Common myeloid progenitor, CD34-positive (primary cell): ENCODE results near the gene SGMS1.

Experiments used
- CTCF ChIA-PET: fragments of 350-600 bp; sonication (Branson Sonifier 250); formaldehyde crosslinking; loops from one replicate; lab custom pipeline; 2021; ENCODE audit warnings: antibody characterized with exemption; lab: Charles Lee
- POLR2A ChIA-PET: fragments of 350-600 bp; sonication (Branson Sonifier 250); formaldehyde crosslinking; loops from one replicate; lab custom pipeline; 2021; ENCODE audit warnings: antibody characterized with exemption; lab: Charles Lee
- DNase-seq, 3 donors: peaks; one replicate each; pipeline versions ENCODE4 v3.0.0 to v3.0.0-alpha.2; 2013
- H3K27ac ChIP-seq, 2 experiments: 1 replicate in 1 of 2; 2 replicates in 1 of 2; pipeline ENCODE4 v1.7.0; 2013; ENCODE audit warnings: inconsistent platforms in 2 of 2, low read length in 2 of 2, mild to moderate bottlenecking in 2 of 2, low read depth in 1 of 2, moderate library complexity in 1 of 2; ENCODE audit not compliant: severe bottlenecking in 2 of 2, insufficient read depth in 1 of 2, poor library complexity in 1 of 2
- H3K27me3 ChIP-seq, 5 experiments: replicated peaks in 2 of 5; 1 replicate in 3 of 5; 2 replicates in 2 of 5; pipeline versions ENCODE4 v1.6.1 to v1.7.0; 2013; ENCODE audit warnings: low read length in 4 of 5, mild to moderate bottlenecking in 2 of 5, moderate library complexity in 2 of 5, inconsistent platforms in 1 of 5; ENCODE audit not compliant: insufficient read depth in 5 of 5, control insufficient read depth in 4 of 5
- H3K36me3 ChIP-seq, 4 experiments: 1 replicate in 2 of 4; 2 replicates in 2 of 4; pipeline versions ENCODE4 v1.6.1 to v1.7.0; 2013; ENCODE audit warnings: low read length in 3 of 4, control low read depth in 1 of 4, mild to moderate bottlenecking in 1 of 4; ENCODE audit not compliant: control insufficient read depth in 4 of 4, insufficient read depth in 4 of 4
- H3K4me1 ChIP-seq, 4 experiments: 1 replicate in 3 of 4; 2 replicates in 1 of 4; pipeline versions ENCODE4 v1.6.1 to v1.7.1; 2013; ENCODE audit warnings: low read length in 3 of 4, mild to moderate bottlenecking in 3 of 4, control low read depth in 1 of 4, inconsistent platforms in 1 of 4, moderate library complexity in 1 of 4; ENCODE audit not compliant: control insufficient read depth in 4 of 4, insufficient read depth in 4 of 4; ENCODE audit errors: control extremely low read depth in 1 of 4
- H3K4me3 ChIP-seq, 7 experiments: 1 replicate in 4 of 7; 2 replicates in 3 of 7; pipeline versions ENCODE4 v1.5.1 to v1.7.0; 2013; ENCODE audit warnings: mild to moderate bottlenecking in 7 of 7, low read length in 6 of 7, moderate library complexity in 6 of 7, inconsistent platforms in 2 of 7, low read depth in 2 of 7, control low read depth in 1 of 7; ENCODE audit not compliant: insufficient read depth in 4 of 7, control insufficient read depth in 1 of 7; ENCODE audit errors: extremely low read depth in 1 of 7
- H3K9me3 ChIP-seq, 5 experiments: 1 replicate in 4 of 5; 2 replicates in 1 of 5; pipeline versions ENCODE4 v1.6.1 to v1.7.1; 2013; ENCODE audit warnings: low read length in 4 of 5, mild to moderate bottlenecking in 2 of 5, inconsistent platforms in 1 of 5, low read depth in 1 of 5, moderate library complexity in 1 of 5; ENCODE audit not compliant: control insufficient read depth in 4 of 5, insufficient read depth in 2 of 5; ENCODE audit errors: control extremely low read depth in 1 of 5
- WGBS: methylation state at CpG from one replicate; pipeline ENCODE4 v1.1.5; 2013; ENCODE audit not compliant: insufficient coverage; 5-methylcytosine and 5-hydroxymethylcytosine counted together

The SGMS1 gene

DNA sequence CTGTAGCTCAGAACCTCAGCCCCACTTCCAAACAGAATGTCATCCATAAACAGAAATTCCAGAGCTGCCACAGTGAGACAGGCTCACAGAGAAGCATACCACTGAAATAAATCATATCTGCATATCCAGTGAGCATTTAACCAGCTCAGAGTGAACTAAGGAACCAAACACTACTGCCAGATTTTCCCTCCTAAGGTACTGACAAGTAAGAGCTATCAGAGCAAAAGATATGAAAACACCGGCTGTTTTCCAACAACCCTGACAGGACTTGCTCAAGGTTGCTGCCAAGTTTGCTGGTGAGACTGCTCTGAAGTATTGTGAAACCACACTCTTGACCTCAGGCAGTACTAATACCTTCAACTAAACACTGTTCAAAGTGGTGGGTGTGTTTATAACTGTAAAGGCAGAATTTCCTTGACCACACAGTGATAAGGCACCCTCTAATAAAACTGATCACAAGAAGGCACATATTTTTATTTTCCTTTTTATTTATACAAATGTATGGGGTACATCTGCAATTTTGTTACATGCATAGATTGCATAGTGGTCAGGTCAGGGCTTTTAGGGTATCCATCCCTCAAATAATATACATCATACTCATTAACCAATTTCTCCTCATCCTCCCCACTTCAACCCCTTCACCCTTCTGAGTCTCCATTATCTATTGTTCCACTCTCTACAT is 18.3 kb downstream of the SGMS1 start:
- no peaks in the 10 kb centered on the region for H3K9me3 ChIP-seq
- peaks cover 11 to 35% (median 22%) of the 10 kb centered on the region in 4 experiments for H3K4me1 ChIP-seq
- no peak overlapping the region for H3K4me3 ChIP-seq
- no CpG with 5 or more reads among the region's 1 CpG for WGBS
- peak in 1 of 3 donors; percentile 38 for DNase-seq
- H3K36me3 ChIP-seq = peaks cover 0 to 2% (median 0%) of the 10 kb centered on the region in 4 experiments
- no peak overlapping the region for H3K27ac ChIP-seq
- ChIA-PET POLR2A (interaction anchor here (1.2 kb wide), 1 partner anchor 19 kb away, joined by 3 read pairs; no protein-coding TSS in a partner anchor), CTCF (interaction anchor here (1.2 to 3.9 kb wide), 4 partner anchors 8 to 44 kb away, joined by 4 to 20 read pairs (median 12); partner anchors contain the start of gene SGMS1)
- H3K27me3 ChIP-seq = no peaks in the 10 kb centered on the region

DNA sequence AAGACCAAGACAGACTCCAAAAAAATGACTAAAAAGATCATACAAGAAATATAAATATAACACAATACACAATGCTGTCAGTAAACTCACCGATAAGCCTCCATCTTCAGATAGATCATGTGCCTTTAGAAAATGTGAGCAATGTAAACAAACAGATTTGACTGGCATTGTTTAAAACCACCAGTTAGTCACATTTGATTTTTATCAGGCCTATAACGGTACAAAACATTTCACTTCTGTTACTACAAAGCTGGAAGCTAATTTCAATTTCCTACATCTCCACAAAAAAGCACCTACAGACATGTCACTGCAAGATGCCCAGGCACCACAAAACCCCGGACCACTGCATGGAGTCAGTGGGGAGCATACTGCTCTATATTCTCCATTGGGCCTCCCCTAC is 18.9 kb downstream of the SGMS1 start:
- CTCF ChIA-PET = interaction anchor here (1.2 to 3.9 kb wide), 4 partner anchors 9 to 43 kb away, joined by 4 to 20 read pairs (median 12); partner anchors contain the start of gene SGMS1
- Histone ChIP-seq H3K9me3 (no peaks in the 10 kb centered on the region), H3K27ac (no peak overlapping the region), H3K4me3 (no peak overlapping the region), H3K27me3 (no peaks in the 10 kb centered on the region), H3K4me1 (peaks cover 11 to 35% (median 22%) of the 10 kb centered on the region in 4 experiments), H3K36me3 (no peaks in the 10 kb centered on the region)
- 50% methylated on average over 2 of the region's 3 CpGs for WGBS
- DNase-seq = peak in 1 of 3 donors; percentile 41
- POLR2A ChIA-PET = interaction anchor here (1.2 kb wide), 1 partner anchor 20 kb away, joined by 3 read pairs; no protein-coding TSS in a partner anchor

DNA sequence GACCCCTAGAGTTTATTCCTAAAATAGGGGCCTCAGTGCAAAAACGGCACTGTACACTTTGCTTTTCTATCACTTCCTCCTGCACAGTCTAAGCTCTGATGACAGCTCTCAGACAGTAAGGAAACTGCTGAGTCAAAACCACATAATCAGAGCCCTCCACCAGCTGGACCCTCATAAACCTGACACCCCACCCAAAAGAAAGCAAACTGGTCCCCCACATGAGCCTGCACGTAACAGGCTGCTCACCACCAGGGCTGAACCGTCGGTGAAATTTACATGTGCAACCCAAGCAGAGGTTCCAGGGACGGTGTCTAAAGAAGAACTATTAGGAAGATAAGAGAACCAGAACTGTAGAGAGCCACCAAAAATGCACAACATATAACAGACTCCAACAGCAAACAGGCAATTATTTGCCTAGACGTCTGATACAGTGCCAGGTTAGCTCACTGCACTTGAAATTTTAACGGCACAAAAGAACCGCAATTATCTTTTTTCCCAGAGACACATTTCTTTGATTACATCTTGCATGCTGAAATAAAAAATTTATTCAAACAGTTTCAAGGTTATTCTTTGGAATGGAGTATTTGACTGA is 19.6 kb downstream of the SGMS1 start:
- Histone ChIP-seq H3K4me1 (peaks cover 11 to 35% (median 22%) of the 10 kb centered on the region in 4 experiments), H3K36me3 (no peaks in the 10 kb centered on the region), H3K27ac (no peak overlapping the region), H3K27me3 (no peaks in the 10 kb centered on the region), H3K9me3 (no peaks in the 10 kb centered on the region), H3K4me3 (peak overlapping the region in 5 of 7 experiments; percentile 4 to 58 (median 30))
- 0% methylated on average over 2 of the region's 8 CpGs for WGBS
- CTCF ChIA-PET = interaction anchor here (1.0 to 3.9 kb wide), 4 partner anchors 9 to 26 kb away, joined by 3 to 20 read pairs (median 12); partner anchors contain the start of gene SGMS1
- peak; percentile 38 to 85 (median 74) for DNase-seq
- POLR2A ChIA-PET = interaction anchor here (1.0 to 1.2 kb wide), 2 partner anchors 20 to 21 kb away, joined by 3 to 4 read pairs; no protein-coding TSS in a partner anchor

DNA sequence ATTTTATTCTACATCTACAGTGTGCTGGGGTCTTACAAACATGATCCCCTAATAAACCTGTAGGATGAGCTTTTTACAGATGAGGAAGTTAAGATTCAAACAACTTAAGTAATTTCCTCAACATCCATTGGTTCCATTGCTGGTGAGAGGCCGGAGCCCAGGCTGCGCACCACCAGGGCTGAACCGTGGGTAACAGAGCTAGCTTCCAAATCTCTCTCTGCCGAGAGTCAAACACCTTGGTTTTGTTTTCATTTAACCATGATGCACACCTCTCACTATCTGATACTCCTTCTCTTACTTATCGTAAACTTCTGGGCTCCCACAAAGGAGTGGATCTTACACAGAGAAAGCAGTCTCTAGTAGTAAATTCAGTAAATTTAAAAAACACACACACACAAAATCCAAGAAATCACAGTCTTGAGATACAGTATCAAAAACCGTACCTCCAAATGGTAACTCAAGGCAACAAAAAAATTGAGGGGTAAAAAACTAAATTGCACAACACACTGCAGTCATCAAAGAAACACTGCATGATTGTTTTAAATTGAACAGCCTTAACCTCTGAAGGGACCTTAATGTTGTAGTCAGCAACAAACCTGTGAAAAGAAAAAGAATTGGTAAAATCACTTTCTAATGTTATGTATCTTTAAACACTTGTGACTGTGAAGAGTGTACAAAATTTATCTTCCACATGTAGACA is 20.5 kb downstream of the SGMS1 start:
- WGBS = 95% methylated on average over 6 of the region's 6 CpGs

DNA sequence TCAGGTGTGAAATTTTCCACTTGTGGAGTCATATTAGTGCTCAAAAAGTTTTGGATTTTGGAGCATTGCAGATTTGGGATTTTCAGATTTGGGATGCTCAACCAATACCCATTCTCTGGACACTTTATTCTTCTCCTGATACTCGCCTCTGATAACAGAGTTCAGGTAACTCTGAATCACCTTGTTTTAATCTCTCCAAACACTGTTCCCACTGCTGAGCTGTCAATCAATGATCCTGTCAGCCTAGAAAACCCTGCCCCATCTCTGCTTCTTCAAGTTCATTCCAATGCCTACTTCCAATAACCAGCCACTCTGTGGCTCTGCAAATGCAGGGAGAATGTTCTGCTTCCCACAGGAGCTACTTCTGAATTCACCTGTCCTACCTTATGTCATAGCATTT is 21.8 kb downstream of the SGMS1 start:
- H3K27ac ChIP-seq = no peak overlapping the region
- peaks cover 11 to 31% (median 20%) of the 10 kb centered on the region in 4 experiments for H3K4me1 ChIP-seq
- 100% methylated on average over 1 of the region's 1 CpG for WGBS
- H3K27me3 ChIP-seq = no peaks in the 10 kb centered on the region
- CTCF ChIA-PET = interaction anchor here (2.4 to 3.6 kb wide), 2 partner anchors 20 to 24 kb away, joined by 8 to 20 read pairs; partner anchors contain the start of gene SGMS1
- no peak overlapping the region for H3K4me3 ChIP-seq
- no peaks in the 10 kb centered on the region for H3K9me3 ChIP-seq
- H3K36me3 ChIP-seq = no peaks in the 10 kb centered on the region
- POLR2A ChIA-PET = no interaction called here
- no peak for DNase-seq

More for the DNA sequence above, 20.5 kb downstream of the SGMS1 start:
- no peak for DNase-seq
- Histone ChIP-seq H3K36me3 (no peaks in the 10 kb centered on the region), H3K4me1 (peaks cover 11 to 35% (median 22%) of the 10 kb centered on the region in 4 experiments), H3K27ac (no peak overlapping the region), H3K9me3 (no peaks in the 10 kb centered on the region), H3K4me3 (no peak overlapping the region), H3K27me3 (no peaks in the 10 kb centered on the region)
- ChIA-PET CTCF (interaction anchor here (0.7 to 3.9 kb wide), 6 partner anchors 10 to 41 kb away, joined by 3 to 20 read pairs (median 8); partner anchors contain the start of gene SGMS1), POLR2A (interaction anchor here (1.0 kb wide), 1 partner anchor 22 kb away, joined by 4 read pairs; no protein-coding TSS in a partner anchor)

DNA sequence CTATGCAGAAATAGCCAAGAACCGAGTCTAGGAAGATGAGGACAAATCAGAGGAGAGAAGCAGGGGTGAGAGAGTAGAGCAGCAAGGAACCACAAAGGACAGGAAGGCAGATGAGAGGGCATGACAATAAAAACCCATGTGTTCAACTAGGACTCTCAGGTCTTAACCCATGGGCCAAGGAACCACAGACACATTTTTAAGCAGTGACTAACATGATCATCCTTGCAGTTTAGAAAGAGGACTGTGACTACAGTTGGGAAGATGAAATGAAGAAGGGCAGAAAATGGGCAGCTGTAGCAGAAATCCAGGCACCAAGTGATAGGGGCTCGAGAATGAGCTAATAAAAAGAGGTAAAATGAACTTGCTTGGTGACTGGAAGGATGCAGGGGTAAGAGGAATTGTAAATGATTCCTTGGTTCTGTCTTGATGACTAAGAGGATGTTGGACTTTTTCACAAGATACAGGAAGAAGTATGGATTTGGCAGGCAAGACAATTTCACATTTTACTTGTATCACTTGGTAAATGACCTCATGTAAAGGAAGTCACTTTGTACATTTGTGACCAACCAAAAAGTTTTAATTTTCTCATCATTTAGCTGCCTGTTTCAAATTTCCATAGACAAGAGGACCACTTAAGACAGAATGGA is 22.8 kb downstream of the SGMS1 start:
- 90% methylated on average over 2 of the region's 2 CpGs for WGBS
- H3K27me3 ChIP-seq = no peaks in the 10 kb centered on the region
- ChIA-PET CTCF (interaction anchor here (1.0 to 2.4 kb wide), 3 partner anchors 22 to 25 kb away, joined by 3 to 8 read pairs (median 3); no protein-coding TSS in a partner anchor), POLR2A (interaction anchor here (0.7 kb wide), 1 partner anchor 31 kb away, joined by 3 read pairs; no protein-coding TSS in a partner anchor)
- H3K4me3 ChIP-seq = no peak overlapping the region
- H3K9me3 ChIP-seq = no peaks in the 10 kb centered on the region
- H3K36me3 ChIP-seq = no peaks in the 10 kb centered on the region
- peaks cover 9 to 31% (median 20%) of the 10 kb centered on the region in 4 experiments for H3K4me1 ChIP-seq
- DNase-seq = no peak
- H3K27ac ChIP-seq = no peak overlapping the region
